Measurements from ENCODE around the gene WNT8A. TPM values are rescaled to one million over a fixed set of nuclear protein-coding genes. Genes with fewer than 3 reads are reported as not detected.
A peak's percentile ranks its signal among the peaks of the same experiment; 100 is the strongest.

WNT8A gene
- total and polyA plus RNA-seq, 2 experiments from 2014 or later = not detected

GRCh38 chr5:138138949-138139780, 55.3 kb downstream of the WNT8A start, which contains the start of gene NME5:
Gene NME5 (minus strand): TSS chr5:138139428. CDS start chr5:138138780, 648 bp downstream.
- peak; percentile 83 to 85 for DNase-seq (ENCODE audit: low read depth in 1 of 2, low spot score in 1 of 2)
- H3K36me3 ChIP-seq = no peaks in the 10 kb centered on the region
- H3K27me3 ChIP-seq = no peaks in the 10 kb centered on the region
- peaks cover 12% of the 10 kb centered on the region for H3K4me1 ChIP-seq (ENCODE audit: low read depth)
- peak within 1 kb of the TSS; percentile 51 for H3K4me3 ChIP-seq
- no peaks in the 10 kb centered on the region for H3K9me3 ChIP-seq (ENCODE audit: low read depth)
- H3K27ac ChIP-seq = peak within 1 kb of the TSS; percentile 42
- TF ChIP-seq CTCF (IDR thresholded peaks at IDR 0.05; ENCODE audit: low read depth, low read length) = no peak

DNA sequence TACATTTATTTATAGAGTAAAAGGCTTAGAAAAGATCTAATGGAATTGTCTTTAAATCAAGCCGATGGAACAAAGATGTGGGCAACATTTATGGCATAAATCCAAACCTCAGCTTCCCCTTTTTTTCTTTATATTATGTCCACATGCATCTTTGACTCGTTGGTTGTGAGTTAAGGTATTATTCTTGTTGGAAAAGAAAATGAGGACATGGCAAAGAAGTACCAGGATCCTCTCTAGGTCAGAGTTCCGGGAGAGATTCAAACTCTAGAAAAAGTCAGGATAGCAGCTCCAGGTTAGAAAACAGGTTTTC, 55.9 kb downstream of the WNT8A start:
- TF ChIP-seq CTCF (IDR thresholded peaks at IDR 0.05; ENCODE audit: low read depth, low read length) = no peak
- H3K27me3 ChIP-seq = no peaks in the 10 kb centered on the region
- no peak for DNase-seq (ENCODE audit: low read depth in 1 of 2, low spot score in 1 of 2)
- peak overlapping the region; percentile 51 for H3K4me3 ChIP-seq
- no peaks in the 10 kb centered on the region for H3K36me3 ChIP-seq
- peaks cover 12% of the 10 kb centered on the region for H3K4me1 ChIP-seq (ENCODE audit: low read depth)
- H3K9me3 ChIP-seq (ENCODE audit: low read depth) = no peaks in the 10 kb centered on the region
- no peak overlapping the region for H3K27ac ChIP-seq

DNA sequence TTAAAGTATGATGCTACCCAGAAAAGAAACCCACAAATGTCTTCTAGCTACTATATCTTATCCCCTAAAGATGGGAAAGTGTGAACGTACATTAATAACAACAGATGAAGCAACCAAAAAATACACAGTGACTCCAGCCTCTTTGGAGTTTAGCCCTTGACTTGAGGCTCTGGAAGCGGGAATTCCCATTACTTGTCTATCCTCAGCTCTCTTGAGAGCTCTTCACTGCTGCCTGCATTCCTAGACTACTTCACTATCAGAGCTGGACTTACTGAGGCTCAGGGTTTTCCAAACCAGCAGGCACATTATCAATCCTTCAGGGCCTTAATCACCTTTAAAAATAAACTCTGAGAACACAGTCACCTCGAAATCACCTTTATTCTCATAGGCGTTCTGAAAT, 56.4 kb downstream of the WNT8A start:
- peaks cover 12% of the 10 kb centered on the region for H3K4me1 ChIP-seq (ENCODE audit: low read depth)
- no peak overlapping the region for H3K4me3 ChIP-seq
- H3K27me3 ChIP-seq = no peaks in the 10 kb centered on the region
- H3K9me3 ChIP-seq (ENCODE audit: low read depth) = no peaks in the 10 kb centered on the region
- H3K36me3 ChIP-seq = no peaks in the 10 kb centered on the region
- TF ChIP-seq CTCF (IDR thresholded peaks at IDR 0.05; ENCODE audit: low read depth, low read length) = no peak
- DNase-seq (ENCODE audit: low read depth in 1 of 2, low spot score in 1 of 2) = peak in 1 of 2 donors; percentile 41
- peak overlapping the region; percentile 42 for H3K27ac ChIP-seq

Other genes with a start within 250 kb of the WNT8A start
- not detected in 2 replicates for gene MYOT, start 216.2 kb upstream of the WNT8A start, total RNA-seq
- 0.22 TPM in 1 of 2 replicates, not detected in the other for gene MYOT, start 216.2 kb upstream of the WNT8A start, polyA plus RNA-seq
- gene PKD2L2, start 194.6 kb upstream of the WNT8A start, total RNA-seq = not detected in 2 replicates
- 0.22 TPM in 1 of 2 replicates, not detected in the other for gene PKD2L2, start 194.6 kb upstream of the WNT8A start, polyA plus RNA-seq
- 9.4 and 15.3 TPM in 2 replicates for gene FAM13B, start 51.0 kb upstream of the WNT8A start, total RNA-seq
- gene FAM13B, start 51.0 kb upstream of the WNT8A start, polyA plus RNA-seq = 10.7 and 15.8 TPM in 2 replicates
- gene NME5, start 55.4 kb downstream of the WNT8A start, total RNA-seq = 4.1 and 7.4 TPM in 2 replicates
- 8.6 and 10.4 TPM in 2 replicates for gene NME5, start 55.4 kb downstream of the WNT8A start, polyA plus RNA-seq
- gene BRD8, start 94.6 kb downstream of the WNT8A start, total RNA-seq = 49.6 and 93.5 TPM in 2 replicates
- 55.2 and 67.5 TPM in 2 replicates for gene BRD8, start 94.6 kb downstream of the WNT8A start, polyA plus RNA-seq
- 8.6 and 106 TPM in 2 replicates for gene KIF20A, start 95.1 kb downstream of the WNT8A start, total RNA-seq
- gene KIF20A, start 95.1 kb downstream of the WNT8A start, polyA plus RNA-seq = 7.2 and 127 TPM in 2 replicates
- 26.0 and 26.5 TPM in 2 replicates for gene CDC23, start 129.3 kb downstream of the WNT8A start, total RNA-seq
- gene CDC23, start 129.3 kb downstream of the WNT8A start, polyA plus RNA-seq = 60.1 and 60.5 TPM in 2 replicates
- gene GFRA3, start 190.6 kb downstream of the WNT8A start, total RNA-seq = 0.39 and 0.53 TPM in 2 replicates
- 0.51 TPM in 1 of 2 replicates, not detected in the other for gene GFRA3, start 190.6 kb downstream of the WNT8A start, polyA plus RNA-seq
- 2.7 and 16.2 TPM in 2 replicates for gene CDC25C, start 247.8 kb downstream of the WNT8A start, total RNA-seq
- 5.0 and 18.8 TPM in 2 replicates for gene CDC25C, start 247.8 kb downstream of the WNT8A start, polyA plus RNA-seq